GM19463 (cell line): ENCODE data around the gene ARHGEF5.
"Not testable (repeated sequence)": the region's sequence is repeated elsewhere in the genome, so short reads cannot be mapped to it uniquely, and the experiment has no call there.

Experiments used
- ATAC-seq: cut with Tn5 transposase; IDR thresholded peaks from one replicate; pipeline ENCODE4 v1.9.1; 2021; ENCODE audit warnings: mild to moderate bottlenecking, moderate library complexity; ENCODE audit not compliant: unreplicated experiment

The ARHGEF5 gene

DNA sequence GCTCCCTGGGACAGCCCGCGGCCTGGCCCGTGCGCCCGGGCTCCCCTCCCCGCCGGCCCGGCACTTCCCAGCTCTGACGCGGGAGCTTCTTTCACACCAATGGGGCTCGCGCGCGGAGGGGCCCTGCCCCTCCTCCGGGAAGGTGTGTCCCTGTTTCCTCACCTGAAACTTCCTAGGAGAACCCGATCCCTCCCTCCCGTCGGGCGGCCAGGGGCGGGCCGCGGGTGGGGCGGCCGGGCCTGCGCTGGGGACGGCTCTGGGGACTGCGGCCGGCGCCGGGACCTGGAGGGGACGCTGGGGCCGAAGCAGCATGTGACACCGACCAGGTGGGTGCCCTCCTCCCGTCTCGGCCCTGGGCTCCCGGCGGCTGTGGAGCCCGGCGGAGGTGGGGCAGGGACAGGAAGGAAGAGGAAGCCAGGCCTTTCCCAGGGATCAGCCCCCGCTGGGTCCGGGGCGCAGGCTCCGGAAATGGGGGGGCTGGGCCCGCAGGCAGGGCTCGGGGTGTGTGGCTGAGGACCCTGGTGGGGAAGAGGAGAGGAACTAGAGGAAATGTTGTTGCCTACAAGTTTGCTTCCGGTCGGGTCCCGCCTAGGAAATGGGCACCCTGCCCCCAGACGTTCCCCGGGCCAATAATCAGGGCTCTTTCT lies at the start of gene ARHGEF5:
TSS of gene ARHGEF5 (plus strand) at position 227 of the 647 bp plus-strand sequence. CDS start 7,268 bp downstream, outside the sequence.
- peak; percentile 72 for ATAC-seq

DNA sequence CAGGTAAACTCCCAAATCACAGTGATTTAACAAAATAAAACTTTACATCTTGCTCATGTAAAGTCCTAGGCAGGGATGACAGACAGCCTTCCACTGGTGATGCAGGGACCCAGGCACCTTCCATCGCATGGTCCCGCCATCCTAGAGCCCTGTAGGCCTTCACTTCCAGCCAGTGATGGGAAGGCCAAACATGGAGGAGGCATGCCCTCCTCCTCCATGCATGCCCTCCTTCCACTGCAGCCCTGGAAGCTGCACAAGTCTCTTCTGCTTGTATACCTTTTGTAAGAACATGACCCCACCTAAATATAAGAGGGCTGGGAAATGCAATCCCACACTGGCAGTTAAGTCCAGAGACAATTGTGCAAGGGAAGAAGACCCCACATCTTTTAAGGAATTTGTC lies 45.5 kb upstream of the ARHGEF5 start:
- not testable (repeated sequence) for ATAC-seq

GRCh38 chr7:144311218-144311617 lies 44.0 kb upstream of the ARHGEF5 start:
- not testable (repeated sequence) for ATAC-seq

GRCh38 chr7:144311872-144312469 lies 43.2 kb upstream of the ARHGEF5 start, which contains the start of gene OR2A1:
TSS of gene OR2A1 (plus strand) at chr7:144312419. CDS start at chr7:144318125, 5,706 bp downstream.
- ATAC-seq: not testable (repeated sequence)

DNA sequence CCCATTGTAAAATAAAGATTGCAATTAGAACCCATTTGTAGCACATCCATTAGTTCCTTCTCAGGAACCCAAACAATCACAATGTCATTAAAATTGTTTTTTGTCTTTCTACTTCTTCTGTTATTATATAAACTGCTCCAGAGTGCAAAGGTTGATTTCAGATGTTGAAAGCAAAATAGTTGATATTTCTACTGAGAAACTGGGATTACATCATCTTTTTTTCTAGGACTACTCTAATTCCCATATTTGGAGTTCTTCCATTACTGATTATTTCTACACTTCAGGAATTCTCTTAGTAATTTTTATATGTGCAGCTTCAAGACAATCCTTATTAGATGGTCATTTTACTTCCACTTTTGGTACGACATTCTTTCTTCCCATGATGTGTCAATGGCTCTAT lies 37.7 kb upstream of the ARHGEF5 start:
- not testable (repeated sequence) for ATAC-seq

GRCh38 chr7:144319547-144319946 lies 35.7 kb upstream of the ARHGEF5 start:
- ATAC-seq: not testable (repeated sequence)

DNA sequence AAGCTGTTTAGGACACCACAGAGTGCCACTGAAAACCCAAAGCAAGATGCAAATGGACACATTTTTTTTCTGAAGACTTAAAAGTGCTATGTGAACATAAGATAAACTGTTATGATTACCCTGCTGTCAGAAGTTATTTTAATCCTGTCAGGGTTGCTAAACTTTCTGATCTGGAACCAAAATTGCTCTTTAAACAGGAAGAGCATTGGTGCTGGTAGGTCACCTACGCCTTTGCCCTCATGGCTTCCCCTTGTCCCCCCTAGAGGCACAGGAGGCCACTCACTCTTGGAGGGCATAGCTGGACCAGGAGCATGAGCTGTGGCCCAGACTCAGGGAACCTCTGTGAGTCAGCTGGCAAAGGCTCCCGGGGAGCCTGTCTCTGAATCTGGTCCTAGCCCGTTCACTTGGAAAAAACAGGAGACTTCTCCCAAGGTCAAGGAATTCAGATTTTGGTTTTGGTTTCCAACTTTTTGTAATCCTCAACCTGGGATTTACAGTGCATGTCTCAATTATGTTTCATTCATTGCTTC lies 33.5 kb upstream of the ARHGEF5 start:
- not testable (repeated sequence) for ATAC-seq

DNA sequence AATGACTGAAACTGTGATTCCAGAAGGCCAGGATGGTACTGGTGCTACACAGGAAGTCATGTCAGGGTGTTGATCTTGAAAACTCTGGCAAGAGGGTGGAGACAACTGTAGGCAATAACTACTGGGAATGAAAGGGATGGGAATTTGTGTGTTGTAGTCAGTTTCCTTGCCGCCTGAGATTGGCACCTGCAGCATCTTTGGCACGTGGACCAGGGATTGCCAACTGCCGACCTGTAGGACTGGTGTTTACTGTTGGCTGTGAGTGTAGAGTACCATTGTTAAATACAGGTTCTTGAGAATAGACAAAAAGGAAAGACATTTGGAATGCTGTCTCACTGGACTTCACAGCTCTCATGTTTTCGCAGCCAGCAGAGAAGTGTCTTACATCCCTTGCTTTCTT lies 31.8 kb upstream of the ARHGEF5 start:
- not testable (repeated sequence) for ATAC-seq

GRCh38 chr7:144325868-144326267 lies 29.3 kb upstream of the ARHGEF5 start:
- ATAC-seq: not testable (repeated sequence)

GRCh38 chr7:144330044-144330443 lies 25.2 kb upstream of the ARHGEF5 start:
- ATAC-seq: not testable (repeated sequence)

- not testable (repeated sequence) for ATAC-seq
Measured at GRCh38 chr7:144331221-144331995, 23.8 kb upstream of the ARHGEF5 start.

- not testable (repeated sequence) for ATAC-seq
Measured at GRCh38 chr7:144331996-144332288, 23.3 kb upstream of the ARHGEF5 start.

DNA sequence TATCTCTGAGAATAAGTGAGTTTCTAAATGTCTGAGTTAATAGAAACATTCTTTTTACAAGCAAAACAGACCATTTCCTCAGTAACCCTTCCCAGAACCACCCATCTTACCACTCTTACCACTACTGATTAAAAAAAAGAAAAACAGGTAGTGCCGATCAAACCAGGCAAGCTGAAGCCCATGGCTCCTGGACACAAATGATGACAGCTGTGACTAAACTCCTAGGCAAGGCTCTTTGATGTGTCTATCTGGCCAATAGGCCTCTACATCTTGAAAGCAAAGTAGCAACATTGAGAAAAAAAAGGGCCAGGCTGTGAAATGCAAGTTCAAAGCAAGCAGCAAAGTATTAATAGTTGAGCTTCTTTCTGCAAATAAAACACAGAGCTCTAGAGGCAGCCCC lies 6.6 kb upstream of the ARHGEF5 start:
- ATAC-seq: peak; percentile 28

DNA sequence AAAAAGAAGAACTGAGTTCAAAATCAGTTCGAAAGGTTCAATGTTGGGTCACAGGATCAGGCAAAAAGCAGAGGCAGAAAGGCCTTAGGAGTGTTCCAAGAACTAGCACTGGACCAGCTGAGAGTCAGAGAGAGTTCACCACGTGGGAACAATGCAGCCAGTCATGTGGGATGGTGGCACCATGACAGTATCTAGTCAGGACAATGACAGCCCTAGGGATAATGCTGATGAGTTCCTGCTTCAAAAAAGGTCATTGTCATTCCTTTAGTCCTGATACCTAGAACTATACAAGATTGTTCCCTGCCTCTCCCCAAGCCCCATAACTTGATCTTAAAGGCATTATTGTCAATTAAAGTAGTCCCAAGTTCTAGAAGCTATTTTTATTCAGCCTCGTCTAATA lies 3.5 kb upstream of the ARHGEF5 start:
- ATAC-seq: not testable (repeated sequence)

DNA sequence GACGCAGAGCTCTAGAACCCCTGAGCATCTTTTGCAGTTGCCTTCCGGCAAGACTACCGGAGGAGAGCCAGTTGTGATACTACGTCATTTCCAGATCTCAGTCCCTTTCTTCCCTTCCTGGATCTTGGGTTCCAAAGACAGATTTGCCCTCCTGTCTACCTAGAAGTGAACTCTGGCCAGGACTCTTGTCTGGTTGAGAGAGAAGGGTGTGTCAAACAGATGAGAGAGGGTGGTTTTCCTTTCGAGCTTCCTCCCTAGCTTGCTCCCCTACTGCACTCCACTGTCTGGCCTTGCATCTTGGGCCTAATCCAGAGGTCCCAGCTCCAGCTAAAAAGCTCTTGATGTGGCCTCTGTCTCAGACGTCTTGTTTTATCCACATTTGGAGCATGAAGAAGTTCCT lies 983 bp downstream of the ARHGEF5 start:
- ATAC-seq: not testable (repeated sequence)

DNA sequence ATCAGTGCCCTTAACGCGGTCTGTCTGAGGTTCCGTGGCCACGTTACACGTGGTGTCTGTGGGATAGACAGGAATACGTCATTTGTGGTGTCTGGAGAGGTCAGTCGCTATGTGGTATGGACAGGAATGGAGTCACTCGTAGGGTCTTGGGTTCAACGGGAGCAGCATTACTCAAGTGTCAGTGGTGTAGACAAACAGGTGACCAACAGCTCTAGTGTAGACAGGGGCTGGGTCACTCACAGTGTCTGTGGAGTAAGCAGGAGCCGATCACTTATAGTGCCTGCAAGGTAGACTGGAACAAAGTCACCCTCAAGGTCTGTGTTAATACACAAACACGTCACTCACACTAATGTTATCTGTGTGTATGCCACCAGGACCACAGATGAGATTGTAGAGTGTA lies 1.7 kb downstream of the ARHGEF5 start:
- ATAC-seq: not testable (repeated sequence)

GRCh38 chr7:144362061-144362460 lies 6.9 kb downstream of the ARHGEF5 start:
- not testable (repeated sequence) for ATAC-seq

DNA sequence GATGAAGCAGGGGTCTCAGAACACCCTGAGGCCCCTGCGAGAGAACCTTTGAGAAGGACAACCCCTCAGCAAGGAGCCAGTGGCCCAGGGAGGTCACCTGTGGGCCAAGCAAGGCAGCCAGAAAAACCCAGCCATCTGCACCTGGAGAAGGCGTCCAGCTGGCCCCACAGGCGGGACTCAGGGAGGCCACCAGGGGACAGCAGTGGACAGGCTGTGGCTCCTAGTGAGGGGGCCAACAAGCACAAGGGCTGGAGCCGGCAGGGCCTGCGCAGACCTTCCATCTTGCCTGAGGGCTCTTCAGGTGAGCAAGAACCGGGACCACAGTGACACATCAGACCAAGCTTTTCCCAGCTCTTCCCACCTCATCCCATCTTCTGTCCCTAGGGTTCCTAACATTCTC lies 10.3 kb downstream of the ARHGEF5 start:
- not testable (repeated sequence) for ATAC-seq

DNA sequence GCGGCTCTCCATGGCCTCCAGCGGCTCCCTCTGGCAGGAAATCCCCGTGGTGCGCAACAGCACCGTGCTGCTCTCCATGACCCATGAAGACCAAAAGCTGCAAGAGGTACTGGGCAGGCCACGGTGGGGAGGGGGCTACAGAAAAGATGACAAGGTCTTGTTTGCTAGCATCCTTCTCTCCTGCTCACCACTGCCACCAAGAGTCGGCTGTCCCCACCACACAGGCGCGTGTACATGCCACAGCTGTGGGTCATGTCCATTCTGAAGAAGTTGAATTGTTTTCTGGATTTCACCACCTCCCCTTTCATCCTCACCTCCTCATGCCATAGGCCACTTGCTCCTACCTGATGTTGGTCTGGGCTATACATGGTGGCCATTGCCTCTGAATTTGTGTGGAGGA lies 12.0 kb downstream of the ARHGEF5 start:
- ATAC-seq: not testable (repeated sequence)

DNA sequence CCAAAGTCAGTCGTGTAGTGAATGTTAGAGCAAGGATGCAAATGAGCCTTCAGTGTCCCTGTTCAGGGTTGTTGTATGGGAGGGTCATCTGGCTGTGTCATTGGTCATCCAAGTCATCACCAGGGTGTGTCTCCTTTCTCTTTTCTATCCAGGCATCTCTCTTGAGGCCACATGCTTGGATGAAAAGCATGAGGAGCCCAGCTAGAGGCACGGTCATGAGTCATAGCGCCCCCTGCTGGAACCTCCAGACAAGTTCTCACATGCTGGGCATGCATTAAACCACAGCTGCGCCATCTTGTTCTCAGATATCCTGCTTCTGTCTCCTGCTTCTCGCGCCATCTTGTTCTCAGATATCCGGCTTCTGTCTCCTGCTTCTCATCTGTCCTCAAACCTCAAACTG lies 14.0 kb downstream of the ARHGEF5 start:
- ATAC-seq: not testable (repeated sequence)

- no peak for ATAC-seq
Measured at GRCh38 chr7:144378651-144379050, 23.4 kb downstream of the ARHGEF5 start.
